ENCODE measurements around the gene JAKMIP1.

The JAKMIP1 gene

DNA sequence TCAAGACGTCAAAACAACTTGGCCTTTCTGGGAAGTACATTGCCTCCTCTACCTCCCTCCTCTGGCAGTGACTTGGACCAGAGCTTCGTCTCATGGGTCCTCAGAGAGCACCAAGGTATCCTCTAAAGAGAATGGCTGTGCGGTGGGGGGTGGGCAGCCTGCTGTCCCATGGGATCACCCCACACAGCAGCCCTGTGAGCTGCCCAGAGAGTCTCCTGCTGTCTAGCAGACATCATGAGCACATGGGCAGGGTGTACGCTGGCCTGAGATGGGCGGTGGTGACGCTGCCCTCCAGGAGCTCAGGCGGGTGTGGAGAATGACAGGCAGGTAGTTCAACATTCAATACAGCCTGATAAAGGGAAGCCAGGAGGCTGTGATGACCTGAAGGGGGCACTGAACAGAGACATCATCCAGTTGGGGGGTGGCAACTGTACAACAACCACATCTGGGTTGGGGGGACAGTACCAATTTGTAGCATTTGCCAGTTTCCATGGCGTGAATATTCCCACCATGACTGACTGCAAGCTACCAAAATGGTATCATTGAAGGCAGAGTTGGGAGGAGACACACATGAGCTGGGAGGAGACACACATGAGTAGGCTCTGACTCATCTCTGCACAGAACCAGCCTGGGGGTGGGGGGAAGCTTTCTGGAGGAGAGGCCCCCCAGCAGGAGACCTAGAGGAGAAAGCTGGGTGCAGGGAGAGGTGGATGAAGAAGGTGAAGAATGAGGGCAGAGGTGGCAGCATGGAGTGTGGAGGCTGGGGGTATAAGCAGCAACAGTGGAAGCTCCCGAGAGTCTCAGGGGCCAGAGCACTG, 218.0 kb downstream of the JAKMIP1 start:
- Histone ChIP-seq H3K4me1 (no peaks in the 10 kb centered on the region), H3K4me2 (ENCODE audit: low read length) (no peak overlapping the region), H3K4me3 (ENCODE audit: low read depth, low read length) (no peak overlapping the region), H3K27ac (no peak overlapping the region), H3K27me3 (ENCODE audit: control insufficient read depth, insufficient read depth, low read length) (peaks cover 5% of the 10 kb centered on the region), H3K9me3 (ENCODE audit: control insufficient read depth, low read length) (no peaks in the 10 kb centered on the region), H3K36me3 (ENCODE audit: control insufficient read depth, insufficient read depth, low read length) (no peaks in the 10 kb centered on the region), H3K79me2 (no peaks in the 10 kb centered on the region), H3K9ac (no peak overlapping the region), H2AFZ (no peak overlapping the region)
- TF ChIP-seq, protein P1, sequence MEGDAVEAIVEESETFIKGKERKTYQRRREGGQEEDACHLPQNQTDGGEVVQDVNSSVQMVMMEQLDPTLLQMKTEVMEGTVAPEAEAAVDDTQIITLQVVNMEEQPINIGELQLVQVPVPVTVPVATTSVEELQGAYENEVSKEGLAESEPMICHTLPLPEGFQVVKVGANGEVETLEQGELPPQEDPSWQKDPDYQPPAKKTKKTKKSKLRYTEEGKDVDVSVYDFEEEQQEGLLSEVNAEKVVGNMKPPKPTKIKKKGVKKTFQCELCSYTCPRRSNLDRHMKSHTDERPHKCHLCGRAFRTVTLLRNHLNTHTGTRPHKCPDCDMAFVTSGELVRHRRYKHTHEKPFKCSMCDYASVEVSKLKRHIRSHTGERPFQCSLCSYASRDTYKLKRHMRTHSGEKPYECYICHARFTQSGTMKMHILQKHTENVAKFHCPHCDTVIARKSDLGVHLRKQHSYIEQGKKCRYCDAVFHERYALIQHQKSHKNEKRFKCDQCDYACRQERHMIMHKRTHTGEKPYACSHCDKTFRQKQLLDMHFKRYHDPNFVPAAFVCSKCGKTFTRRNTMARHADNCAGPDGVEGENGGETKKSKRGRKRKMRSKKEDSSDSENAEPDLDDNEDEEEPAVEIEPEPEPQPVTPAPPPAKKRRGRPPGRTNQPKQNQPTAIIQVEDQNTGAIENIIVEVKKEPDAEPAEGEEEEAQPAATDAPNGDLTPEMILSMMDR (IDR thresholded peaks at IDR 0.05), result no peak

DNA sequence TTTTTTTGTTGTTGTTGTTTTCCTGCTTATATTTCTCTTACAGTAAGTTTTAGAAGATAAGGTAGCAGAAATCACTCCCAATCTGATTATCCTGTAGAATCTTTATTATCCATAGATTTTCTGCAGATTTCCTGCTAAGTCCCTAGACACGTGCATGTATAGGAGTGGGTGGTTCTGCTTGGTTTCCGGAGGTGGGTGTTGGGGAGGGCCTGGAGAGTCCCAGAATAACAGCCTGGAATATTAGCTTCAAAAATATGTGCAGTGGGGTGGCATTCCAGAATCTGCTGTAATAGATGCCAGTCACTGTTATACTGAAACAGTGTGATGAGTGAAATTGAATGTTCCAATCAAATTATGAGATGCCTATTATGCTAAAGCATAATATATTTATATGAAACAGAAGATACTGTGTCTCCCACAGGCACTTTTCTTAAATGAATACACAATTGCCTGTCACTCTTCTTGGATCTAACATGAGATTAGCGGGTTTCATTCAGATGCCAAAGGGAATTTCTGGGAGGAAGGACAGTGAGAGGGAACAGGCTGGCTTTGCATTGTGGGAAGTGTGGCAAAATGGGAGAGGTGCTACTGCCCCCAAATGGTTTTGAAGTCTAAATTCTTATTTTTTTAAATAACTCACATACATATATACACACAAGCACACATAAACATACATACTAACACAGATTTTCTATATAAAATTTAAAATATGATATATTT, 219.8 kb downstream of the JAKMIP1 start:
- Histone ChIP-seq H3K9me3 (ENCODE audit: control insufficient read depth, low read length) (no peaks in the 10 kb centered on the region), H3K79me2 (no peaks in the 10 kb centered on the region), H3K9ac (no peak overlapping the region), H3K36me3 (ENCODE audit: control insufficient read depth, insufficient read depth, low read length) (no peaks in the 10 kb centered on the region), H3K27me3 (ENCODE audit: control insufficient read depth, insufficient read depth, low read length) (peaks cover 5% of the 10 kb centered on the region), H3K4me1 (no peaks in the 10 kb centered on the region), H3K4me3 (ENCODE audit: low read depth, low read length) (no peak overlapping the region), H3K4me2 (ENCODE audit: low read length) (no peak overlapping the region), H3K27ac (no peak overlapping the region), H2AFZ (no peak overlapping the region)
- TF ChIP-seq, protein P1 (IDR thresholded peaks at IDR 0.05), result no peak

DNA sequence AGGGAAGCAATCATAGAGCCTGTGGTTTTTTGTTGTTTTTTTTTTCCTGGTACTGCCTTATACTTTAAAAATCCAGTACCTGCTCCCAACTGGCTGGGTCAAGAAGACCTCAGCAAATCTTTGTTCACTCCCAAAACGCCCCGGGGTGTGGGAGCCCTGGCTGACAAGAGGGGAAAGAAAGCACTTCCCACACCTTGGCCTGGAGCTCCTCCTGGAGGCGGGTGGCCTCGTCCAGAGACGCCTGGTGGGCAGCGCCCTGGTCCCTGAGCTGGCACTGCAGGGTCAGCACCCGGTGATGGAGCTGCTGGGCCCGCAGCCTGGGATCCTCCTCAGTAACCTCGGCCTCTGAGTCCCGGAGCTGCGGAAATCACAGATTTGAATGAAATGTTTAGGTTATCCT, 220.4 kb downstream of the JAKMIP1 start:
- no peak overlapping the region for H3K9ac ChIP-seq
- H2AFZ ChIP-seq, result no peak overlapping the region
- no peaks in the 10 kb centered on the region for H3K9me3 ChIP-seq (ENCODE audit: control insufficient read depth, low read length)
- TF ChIP-seq, protein P1 (IDR thresholded peaks at IDR 0.05), result no peak
- no peak overlapping the region for H3K4me3 ChIP-seq (ENCODE audit: low read depth, low read length)
- H3K4me2 ChIP-seq (ENCODE audit: low read length), result no peak overlapping the region
- no peak overlapping the region for H3K27ac ChIP-seq
- no peaks in the 10 kb centered on the region for H3K4me1 ChIP-seq
- H3K27me3 ChIP-seq (ENCODE audit: control insufficient read depth, insufficient read depth, low read length), result peaks cover 5% of the 10 kb centered on the region
- H3K36me3 ChIP-seq (ENCODE audit: control insufficient read depth, insufficient read depth, low read length), result no peaks in the 10 kb centered on the region
- H3K79me2 ChIP-seq, result no peaks in the 10 kb centered on the region

DNA sequence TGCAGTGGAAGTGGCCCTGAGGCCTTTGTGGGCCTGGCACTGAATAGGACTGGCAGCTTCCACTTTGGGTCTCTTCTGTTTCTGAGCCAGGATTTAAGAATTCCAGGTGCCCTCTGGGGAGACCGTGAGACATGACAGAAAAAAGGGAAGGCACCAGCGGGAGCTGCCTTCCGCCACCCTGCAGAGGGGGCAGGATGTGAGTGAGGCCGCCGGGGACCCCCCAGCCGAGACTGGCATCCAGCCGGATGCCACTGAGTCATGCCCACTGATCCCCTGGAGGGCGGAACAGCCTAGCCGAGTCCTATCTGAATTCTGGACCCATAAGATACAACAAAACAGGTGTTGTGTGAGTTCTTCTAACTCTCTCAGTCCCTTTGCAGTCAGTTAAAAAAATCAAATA, 223.4 kb downstream of the JAKMIP1 start:
- Histone ChIP-seq H3K9ac (no peak overlapping the region), H2AFZ (no peak overlapping the region), H3K79me2 (no peaks in the 10 kb centered on the region), H3K4me3 (ENCODE audit: low read depth, low read length) (no peak overlapping the region), H3K27me3 (ENCODE audit: control insufficient read depth, insufficient read depth, low read length) (peaks cover 4% of the 10 kb centered on the region), H3K36me3 (ENCODE audit: control insufficient read depth, insufficient read depth, low read length) (no peaks in the 10 kb centered on the region), H3K4me1 (no peaks in the 10 kb centered on the region), H3K9me3 (ENCODE audit: control insufficient read depth, low read length) (no peaks in the 10 kb centered on the region), H3K4me2 (ENCODE audit: low read length) (no peak overlapping the region), H3K27ac (no peak overlapping the region)
- TF ChIP-seq, protein P1 (IDR thresholded peaks at IDR 0.05), result no peak

Measured in parathyroid adenoma (tissue), 2 donors.